HCT116 (cell line): ENCODE measurements around the gene ATG12. TPM values are rescaled to one million over a fixed set of nuclear protein-coding genes. Genes with fewer than 3 reads are reported as not detected.
"Not testable (repeated sequence)": the region's sequence is repeated elsewhere in the genome, so short reads cannot be mapped to it uniquely, and the experiment has no call there.

Source experiments
- ATAC-seq: fragments of 200-7000 bp; cut with Tn5 transposase; 2 replicates; pipeline ENCODE4 v1.9.1; 2020; ENCODE audit warnings: mild to moderate bottlenecking, moderate library complexity
- BruUV-seq: library from RNA; stranded (reverse); fragments of 400-500 nt; replicated peaks from 2 replicates; lab custom pipeline; 2021; lab: Mats Ljungman, UMichigan
- CTCF ChIA-PET: fragments of 300-600 bp; sonication (Branson Sonifier 250); formaldehyde crosslinking; loops from one replicate; lab custom pipeline; 2021; ENCODE audit warnings: antibody characterized with exemption; lab: Charles Lee
- POLR2A ChIA-PET: fragments of 300-600, 350-600 bp; sonication (Branson Sonifier 250); formaldehyde crosslinking; loops from one replicate; lab custom pipeline; 2021; ENCODE audit warnings: antibody characterized with exemption; lab: Charles Lee
- RAD21 ChIA-PET, 2 experiments: fragments of 300-600 bp; sonication (Branson Sonifier 250); formaldehyde crosslinking; loops; one replicate each; lab custom pipeline; 2023; ENCODE audit warnings: low total read pairs in 2 of 2; ENCODE audit not compliant: uncharacterized antibody in 2 of 2, unreplicated experiment in 2 of 2, low non-redundant PET in 1 of 2; lab: Charles Lee
- DNase-seq: peaks from one replicate; pipeline ENCODE4 v3.0.0-alpha.2; 2010; ENCODE audit warnings: low read depth, low spot score
- H2AFZ ChIP-seq: fragments of 200-600 bp; shearing (Covaris generic), sonication (generic); 2 replicates; pipeline ENCODE4 v1.6.1; 2017; ENCODE audit warnings: low read depth, mixed run types, mixed read lengths, antibody characterized with exemption, low read length; ENCODE audit not compliant: poor library complexity, severe bottlenecking
- H3K27ac ChIP-seq: 2 replicates; pipeline ENCODE4 v1.5.1; 2012; ENCODE audit warnings: low read depth, low read length
- H3K27me3 ChIP-seq: fragments of 200-600 bp; sonication (generic); 2 replicates; pipeline ENCODE4 v1.6.1; 2016; ENCODE audit warnings: mixed run types, low read length, mixed read lengths; ENCODE audit not compliant: insufficient read depth
- H3K36me3 ChIP-seq, 2 experiments: fragments of 200-500 bp in 1 of 2; fragments of 200-600 bp in 1 of 2; sonication (Bioruptor generic) in 1 of 2; sonication (generic) in 1 of 2; 2 replicates each; pipeline versions ENCODE4 v1.5.1 to v1.6.1; 2014 to 2016; ENCODE audit warnings: low read length in 2 of 2, inconsistent platforms in 1 of 2, mixed read lengths in 1 of 2, mixed run types in 1 of 2; ENCODE audit not compliant: insufficient read depth in 2 of 2, control insufficient read depth in 1 of 2
- H3K4me1 ChIP-seq, 2 experiments: fragments of 200-600 bp in 1 of 2; sonication (generic) in 1 of 2; 2 replicates each; pipeline versions ENCODE4 v1.5.1 to v1.6.1; 2012 to 2017; ENCODE audit warnings: low read length in 2 of 2, inconsistent platforms in 1 of 2, mild to moderate bottlenecking in 1 of 2, mixed read lengths in 1 of 2, mixed run types in 1 of 2, moderate library complexity in 1 of 2; ENCODE audit not compliant: insufficient read depth in 2 of 2, control insufficient read depth in 1 of 2
- H3K4me2 ChIP-seq: fragments of 200-600 bp; sonication (generic); 2 replicates; pipeline ENCODE4 v1.6.1; 2017; ENCODE audit warnings: mixed run types, low read length, mixed read lengths
- H3K4me3 ChIP-seq, 2 experiments: fragments of 200-600 bp in 1 of 2; sonication (generic) in 1 of 2; replicated peaks in 1 of 2; 2 replicates each; pipeline ENCODE4 v1.5.1; 2011 to 2016; ENCODE audit warnings: low read length in 2 of 2, control low read depth in 1 of 2, low read depth in 1 of 2, mild to moderate bottlenecking in 1 of 2, mixed read lengths in 1 of 2, mixed run types in 1 of 2
- H3K79me2 ChIP-seq: fragments of 200-600 bp; sonication (generic); 2 replicates; pipeline ENCODE4 v1.6.1; 2017; ENCODE audit warnings: mild to moderate bottlenecking, mixed run types, low read length, moderate library complexity, mixed read lengths; ENCODE audit not compliant: insufficient read depth
- H3K9ac ChIP-seq: fragments of 200-600 bp; sonication (generic); 2 replicates; pipeline ENCODE4 v1.6.1; 2016; ENCODE audit warnings: low read length, mixed read lengths
- H3K9me2 ChIP-seq: fragments of 200-600 bp; sonication (generic), shearing (Covaris generic); 2 replicates; pipeline ENCODE4 v1.6.1; 2017; ENCODE audit warnings: mixed run types, mild to moderate bottlenecking, moderate library complexity; ENCODE audit not compliant: insufficient read depth
- H3K9me3 ChIP-seq, 2 experiments: fragments of 200-500 bp in 1 of 2; fragments of 200-600 bp in 1 of 2; sonication (Bioruptor generic) in 1 of 2; sonication (generic) in 1 of 2; 2 replicates each; pipeline ENCODE4 v1.6.1; 2014 to 2017; ENCODE audit warnings: low read length in 2 of 2, mixed read lengths in 2 of 2, inconsistent platforms in 1 of 2, low read depth in 1 of 2, mild to moderate bottlenecking in 1 of 2, mixed run types in 1 of 2, moderate library complexity in 1 of 2; ENCODE audit not compliant: control insufficient read depth in 1 of 2, insufficient read depth in 1 of 2
- H4K20me1 ChIP-seq: fragments of 200-600 bp; sonication (generic), shearing (Covaris generic); 2 replicates; pipeline ENCODE4 v1.6.1; 2017; ENCODE audit warnings: mixed run types, mild to moderate bottlenecking, moderate library complexity; ENCODE audit not compliant: insufficient read depth
- CBX3 ChIP-seq: IDR thresholded peaks from 2 replicates; pipeline ENCODE4 v1.6.1; 2012; ENCODE audit warnings: low read depth
- CTCF ChIP-seq, 3 experiments: fragments of 200-600 bp in 1 of 3; sonication (generic) in 1 of 3; IDR thresholded peaks in 2 of 3; conservative IDR thresholded peaks in 1 of 3; 2 replicates each; pipeline ENCODE4 v1.5.1; 2012 to 2017; ENCODE audit warnings: low read depth in 2 of 3, low read length in 2 of 3, antibody characterized with exemption in 1 of 3, borderline replicate concordance in 1 of 3, control low read depth in 1 of 3, mild to moderate bottlenecking in 1 of 3, mixed read lengths in 1 of 3, mixed run types in 1 of 3, moderate library complexity in 1 of 3; ENCODE audit not compliant: insufficient read depth in 1 of 3
- ELF1 ChIP-seq: IDR thresholded peaks from 2 replicates; pipeline ENCODE4 v1.6.1; 2012; ENCODE audit warnings: low read depth, borderline replicate concordance
- EZH2phosphoT487 ChIP-seq: fragments of 200-600 bp; IDR thresholded peaks from 2 replicates; pipeline ENCODE4 v1.6.1; 2018; ENCODE audit warnings: antibody characterized with exemption, borderline replicate concordance
- FOSL1 ChIP-seq: IDR thresholded peaks from 2 replicates; pipeline ENCODE4 v1.6.1; 2012; ENCODE audit warnings: low read depth
- JUND ChIP-seq: IDR thresholded peaks from 2 replicates; pipeline ENCODE4 v1.6.1; 2012
- RAD21 ChIP-seq: IDR thresholded peaks from 2 replicates; pipeline ENCODE4 v1.6.1; 2012; ENCODE audit warnings: low read depth, mild to moderate bottlenecking
- SP1 ChIP-seq: IDR thresholded peaks from 2 replicates; pipeline ENCODE4 v1.6.1; 2012; ENCODE audit warnings: low read depth
- SRF ChIP-seq: IDR thresholded peaks from 2 replicates; pipeline ENCODE4 v1.6.1; 2012; ENCODE audit warnings: low read depth
- intact Hi-C: fragments of 100-400 bp; cut with micrococcal nuclease; formaldehyde crosslinking; loops from 2 replicates; pipeline ENCODE4 v1.10.0; 2022
- total RNA-seq: library from RNA; stranded (reverse); gene quantifications from one replicate; pipeline ENCODE4 v1.2.1, GENCODE V29; 2021; ENCODE audit not compliant: unreplicated experiment

Gene ATG12
- total RNA-seq, 1 experiment from 2014 or later: 270 TPM

GRCh38 chr5:115841382-115842088, at the start of gene ATG12, which contains the start of gene AP3S1 (continued):
- no peak for TF ChIP-seq ELF1
- no peak for TF ChIP-seq EZH2phosphoT487
- no peak for TF ChIP-seq RAD21
- no peak for TF ChIP-seq FOSL1
- no peak for TF ChIP-seq SRF
- no peak for TF ChIP-seq CBX3
- no peak for TF ChIP-seq JUND
- TF ChIP-seq SP1: no peak

- no peak overlapping the region for H3K4me3 ChIP-seq
- no TSS peak for BruUV-seq
- intact Hi-C loops: loop anchor here (1.0 kb wide), 1 partner anchor 180 kb away; no protein-coding TSS in a partner anchor
- no peak overlapping the region for H3K27ac ChIP-seq
- ChIA-PET CTCF (interaction anchor here (0.6 to 2.7 kb wide), 17 partner anchors 9 to 253 kb away, joined by 3 to 36 read pairs (median 5); no protein-coding TSS in a partner anchor), POLR2A (no interaction called here), RAD21 (interaction anchor here (0.5 to 1.5 kb wide), 4 partner anchors 144 to 181 kb away, joined by 3 to 5 read pairs (median 4); partner anchors contain the start of gene ARL14EPL (in 1 of the 2))
- H3K4me1 ChIP-seq: peaks cover 8 to 47% of the 10 kb centered on the region in 2 experiments; a peak in 3 of 4 replicates
- H3K9ac ChIP-seq: no peak overlapping the region
- H2AFZ ChIP-seq: no peak overlapping the region
- TF ChIP-seq CTCF (IDR thresholded peaks at IDR 0.05 in 2 of 3, conservative IDR thresholded peaks at IDR 0.05 in 1 of 3; ENCODE audit: borderline replicate concordance in 1 of 3, insufficient read depth in 1 of 3, low read depth in 2 of 3, low read length in 2 of 3) (peak in 2 of 3 experiments; percentile 44 to 50; a peak in 3 of 6 replicates), ELF1 (no peak), RAD21 (peak; percentile 74)
- DNase-seq: peak; percentile 27
- no peak overlapping the region for H3K4me2 ChIP-seq
- H3K9me2 ChIP-seq: no peaks in the 10 kb centered on the region
- no peaks in the 10 kb centered on the region for H3K27me3 ChIP-seq
- ATAC-seq: 0 out of 2 replicates have a peak, but pooled peaks have one; percentile 45
- H4K20me1 ChIP-seq: no peaks in the 10 kb centered on the region
- peaks cover 100% of the 10 kb centered on the region for H3K79me2 ChIP-seq
- peaks cover 0 to 24% of the 10 kb centered on the region in 2 experiments; a peak in 3 of 4 replicates for H3K36me3 ChIP-seq
- no peaks in the 10 kb centered on the region for H3K9me3 ChIP-seq
These were observed 46.7 kb upstream of the ATG12 start for GRCh38 chr5:115888027-115888426.

GRCh38 chr5:115885208-115885607, 43.8 kb upstream of the ATG12 start:
- BruUV-seq, DNase-seq, H3K9me2 ChIP-seq, H4K20me1 ChIP-seq, POLR2A ChIA-PET, intact Hi-C loops, H3K27me3 ChIP-seq, H2AFZ ChIP-seq, H3K4me3 ChIP-seq, H3K9ac ChIP-seq, H3K9me3 ChIP-seq, RAD21 ChIA-PET, CTCF ChIA-PET: not testable (repeated sequence)
- H3K4me2 ChIP-seq: 0 out of 2 replicates have a peak overlapping the region, but pooled peaks have one; percentile 5
- ATAC-seq: peak; percentile 31; the same call in 1 of the 2 replicates
- H3K36me3 ChIP-seq: peaks cover 0 to 30% of the 10 kb centered on the region in 2 experiments; a peak in 3 of 4 replicates
- H3K79me2 ChIP-seq: peaks cover 100% of the 10 kb centered on the region
- H3K4me1 ChIP-seq: peaks cover 11 to 52% of the 10 kb centered on the region in 2 experiments; a peak in 3 of 4 replicates
- H3K27ac ChIP-seq: peak overlapping the region; percentile 26; the same call in 1 of the 2 replicates
